Measurements from ENCODE around the gene RCOR1. TPM values are rescaled to one million over a fixed set of nuclear protein-coding genes. Genes with fewer than 3 reads are reported as not detected.

The RCOR1 gene
- total and polyA plus RNA-seq, 2 donors (not counting 1 experiment from before 2014, with no cell fraction given), result 8.7 to 37.1 TPM

DNA sequence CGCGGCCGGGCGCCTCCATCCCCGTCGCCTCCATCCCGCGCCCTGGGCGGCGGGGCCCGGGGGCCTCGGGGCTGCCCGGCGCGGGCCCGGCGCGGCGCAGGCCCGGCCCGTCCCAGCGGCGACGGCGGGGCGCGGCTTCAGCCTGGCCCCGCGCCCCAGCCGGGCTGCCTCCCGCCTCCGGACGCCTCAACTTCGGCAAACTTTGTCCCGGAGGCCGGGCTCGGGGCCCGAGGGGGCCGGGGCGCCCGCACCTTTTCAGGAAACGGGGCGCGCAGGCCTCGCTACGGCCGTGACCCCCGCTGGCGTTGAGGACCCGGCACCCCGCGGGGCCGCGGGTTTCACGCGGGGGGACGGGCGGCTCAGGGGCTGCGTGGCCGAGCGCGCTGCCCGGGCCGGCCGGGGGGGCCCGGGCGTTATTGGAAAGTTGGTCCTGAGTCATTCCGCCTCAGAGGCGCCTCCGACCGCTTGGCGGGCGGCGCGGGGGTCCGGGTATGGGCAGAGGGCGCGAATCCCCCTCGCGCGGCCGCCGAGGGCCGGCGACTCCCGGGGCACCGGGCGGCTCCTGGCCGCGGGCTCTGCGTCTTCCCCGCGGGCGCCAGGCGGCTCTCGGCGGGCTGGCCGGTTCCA is 185.4 kb downstream of the RCOR1 start:
- H3K4me2 ChIP-seq (replicated peaks; ENCODE audit: low read depth, low read length, poor library complexity, severe bottlenecking), result peak overlapping the region; percentile 90
- Mint-ChIP-seq H3K27ac (peak overlapping the region; percentile 92), H3K4me1 (peaks cover 65% of the 10 kb centered on the region), H3K4me3 (peak overlapping the region; percentile 91), H3K27me3 (no peaks in the 10 kb centered on the region), H3K9me3 (ENCODE audit: insufficient read depth) (no peaks in the 10 kb centered on the region)
- H4K20me1 ChIP-seq (ENCODE audit: control insufficient read depth, insufficient read depth, low read length, poor library complexity, severe bottlenecking), result peaks cover 42% of the 10 kb centered on the region
- H2AFZ ChIP-seq (ENCODE audit: insufficient read depth, low read depth, low read length, poor library complexity, severe bottlenecking), result no peak overlapping the region
- peak overlapping the region; percentile 82 to 94 for H3K27ac ChIP-seq (ENCODE audit: low read length in 2 of 2)
- peak overlapping the region; percentile 57 to 90 (median 83) for H3K4me3 ChIP-seq (ENCODE audit: control extremely low read depth in 1 of 5, extremely low read depth in 1 of 5, insufficient read depth in 1 of 5, low read depth in 2 of 5, low read length in 4 of 5)
- intact Hi-C loops (cut with micrococcal nuclease), result loop anchor here (1.0 to 10.0 kb wide), 4 partner anchors 10 to 1069 kb away; partner anchors contain the start of genes CDC42BPB and PPP1R13B
- peaks cover 55% of the 10 kb centered on the region for H3K79me2 ChIP-seq (ENCODE audit: control insufficient read depth, insufficient read depth, low read length)
- ATAC-seq (ENCODE audit: low read depth), result peak; percentile 25
- no peaks in the 10 kb centered on the region for H3K27me3 ChIP-seq (replicated peaks in 1 of 4; ENCODE audit: control extremely low read depth in 1 of 4, control insufficient read depth in 3 of 4, insufficient read depth in 4 of 4, low read length in 3 of 4)
- no peaks in the 10 kb centered on the region for H3K9me3 ChIP-seq (ENCODE audit: control extremely low read depth in 1 of 3, control insufficient read depth in 2 of 3, insufficient read depth in 1 of 3, low read length in 2 of 3)
- WGBS (ENCODE audit: insufficient coverage), result under 1% methylated on average over 98 of the region's 98 CpGs
- ChIA-PET POLR2A (interaction anchor here (0.6 to 0.8 kb wide), 2 partner anchors 30 to 87 kb away, joined by 3 to 4 read pairs; no protein-coding TSS in a partner anchor), CTCF (interaction anchor here (1.3 kb wide), 1 partner anchor 29 kb away, joined by 3 read pairs; no protein-coding TSS in a partner anchor)
- TF ChIP-seq EZH2 (IDR thresholded peaks at IDR 0.05; ENCODE audit: borderline replicate concordance, insufficient read depth, low read depth, low read length, poor library complexity, severe bottlenecking), result no peak
- TF ChIP-seq, protein P1, sequence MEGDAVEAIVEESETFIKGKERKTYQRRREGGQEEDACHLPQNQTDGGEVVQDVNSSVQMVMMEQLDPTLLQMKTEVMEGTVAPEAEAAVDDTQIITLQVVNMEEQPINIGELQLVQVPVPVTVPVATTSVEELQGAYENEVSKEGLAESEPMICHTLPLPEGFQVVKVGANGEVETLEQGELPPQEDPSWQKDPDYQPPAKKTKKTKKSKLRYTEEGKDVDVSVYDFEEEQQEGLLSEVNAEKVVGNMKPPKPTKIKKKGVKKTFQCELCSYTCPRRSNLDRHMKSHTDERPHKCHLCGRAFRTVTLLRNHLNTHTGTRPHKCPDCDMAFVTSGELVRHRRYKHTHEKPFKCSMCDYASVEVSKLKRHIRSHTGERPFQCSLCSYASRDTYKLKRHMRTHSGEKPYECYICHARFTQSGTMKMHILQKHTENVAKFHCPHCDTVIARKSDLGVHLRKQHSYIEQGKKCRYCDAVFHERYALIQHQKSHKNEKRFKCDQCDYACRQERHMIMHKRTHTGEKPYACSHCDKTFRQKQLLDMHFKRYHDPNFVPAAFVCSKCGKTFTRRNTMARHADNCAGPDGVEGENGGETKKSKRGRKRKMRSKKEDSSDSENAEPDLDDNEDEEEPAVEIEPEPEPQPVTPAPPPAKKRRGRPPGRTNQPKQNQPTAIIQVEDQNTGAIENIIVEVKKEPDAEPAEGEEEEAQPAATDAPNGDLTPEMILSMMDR (IDR thresholded peaks at IDR 0.05), result no peak
- peaks cover 68 to 80% of the 10 kb centered on the region in 2 donors for H3K4me1 ChIP-seq (ENCODE audit: control insufficient read depth in 2 of 2, insufficient read depth in 2 of 2, low read length in 2 of 2)
- peak overlapping the region; percentile 95 for H3K9ac ChIP-seq (ENCODE audit: low read length)
- DNase-seq, result no peak
- peaks cover 0 to 10% of the 10 kb centered on the region in 2 experiments for H3K36me3 ChIP-seq (replicated peaks in 1 of 2; ENCODE audit: control extremely low read depth in 1 of 2, control insufficient read depth in 1 of 2, extremely low read depth in 1 of 2, insufficient read depth in 2 of 2, low read length in 1 of 2)

Measured in B cell (primary cell).